Hematopoietic multipotent progenitor cell treated with erythropoietin and hydrocortisone succinate and interleukin-3 and kit ligand, for 15 days (in vitro differentiated cells): ENCODE data around the gene MRGPRF.
A peak's percentile ranks its signal among the peaks of the same experiment; 100 is the strongest.

Experiments used
- DNase-seq: peaks from one replicate; pipeline ENCODE4 v3.0.0-alpha.2; 2015; ENCODE audit warnings: low spot score

MRGPRF gene

DNA sequence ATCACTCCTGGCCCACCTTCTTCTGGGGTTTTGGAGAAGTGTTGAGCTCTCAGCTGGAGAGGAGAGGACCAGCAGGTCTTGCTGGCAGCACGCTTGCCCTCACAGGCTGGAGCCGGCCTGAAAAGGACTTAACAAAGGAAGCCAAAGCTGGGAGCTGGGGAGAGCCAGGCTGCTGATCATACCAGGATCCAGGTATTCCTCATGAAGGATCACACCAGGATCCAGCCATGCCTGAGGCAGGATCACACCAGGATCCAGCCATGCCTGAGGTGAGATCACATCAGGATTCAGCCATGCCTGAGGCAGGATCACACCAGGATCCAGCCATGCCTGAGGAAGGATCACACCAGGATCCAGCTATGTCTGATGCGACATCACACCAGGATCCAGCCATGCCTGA lies 49.3 kb downstream of the MRGPRF start:
- no peak for DNase-seq

GRCh38 chr11:68962527-68963250 lies 50.4 kb downstream of the MRGPRF start:
- no peak for DNase-seq

- no peak for DNase-seq
Measured at GRCh38 chr11:68961245-68961644, 51.8 kb downstream of the MRGPRF start.

GRCh38 chr11:68960294-68961071 lies 52.6 kb downstream of the MRGPRF start:
- DNase-seq = no peak

GRCh38 chr11:68959465-68960293 lies 53.4 kb downstream of the MRGPRF start:
- no peak for DNase-seq

GRCh38 chr11:68958211-68958610 lies 54.8 kb downstream of the MRGPRF start:
- no peak for DNase-seq

- no peak for DNase-seq
Measured at GRCh38 chr11:68956547-68957254, 56.3 kb downstream of the MRGPRF start.

GRCh38 chr11:68956142-68956541 lies 56.9 kb downstream of the MRGPRF start:
- no peak for DNase-seq

DNA sequence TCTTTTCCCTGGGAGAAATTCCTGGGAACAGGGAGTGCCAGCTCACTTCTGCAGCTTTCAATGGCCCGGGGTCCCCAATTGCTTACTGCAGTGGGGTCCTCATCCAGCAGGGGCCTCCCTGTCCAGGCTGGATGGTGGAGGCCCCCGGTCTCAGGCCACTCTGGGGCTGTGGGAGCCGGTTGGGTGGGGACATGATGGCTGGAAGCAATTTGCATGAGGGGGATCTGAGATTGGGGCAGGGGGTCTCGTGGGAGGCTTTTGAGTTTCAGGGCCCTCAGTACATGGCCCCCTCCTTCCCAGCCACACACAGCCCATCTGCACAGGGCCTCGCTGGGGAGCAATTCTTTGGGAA lies 57.5 kb downstream of the MRGPRF start:
- DNase-seq = no peak

DNA sequence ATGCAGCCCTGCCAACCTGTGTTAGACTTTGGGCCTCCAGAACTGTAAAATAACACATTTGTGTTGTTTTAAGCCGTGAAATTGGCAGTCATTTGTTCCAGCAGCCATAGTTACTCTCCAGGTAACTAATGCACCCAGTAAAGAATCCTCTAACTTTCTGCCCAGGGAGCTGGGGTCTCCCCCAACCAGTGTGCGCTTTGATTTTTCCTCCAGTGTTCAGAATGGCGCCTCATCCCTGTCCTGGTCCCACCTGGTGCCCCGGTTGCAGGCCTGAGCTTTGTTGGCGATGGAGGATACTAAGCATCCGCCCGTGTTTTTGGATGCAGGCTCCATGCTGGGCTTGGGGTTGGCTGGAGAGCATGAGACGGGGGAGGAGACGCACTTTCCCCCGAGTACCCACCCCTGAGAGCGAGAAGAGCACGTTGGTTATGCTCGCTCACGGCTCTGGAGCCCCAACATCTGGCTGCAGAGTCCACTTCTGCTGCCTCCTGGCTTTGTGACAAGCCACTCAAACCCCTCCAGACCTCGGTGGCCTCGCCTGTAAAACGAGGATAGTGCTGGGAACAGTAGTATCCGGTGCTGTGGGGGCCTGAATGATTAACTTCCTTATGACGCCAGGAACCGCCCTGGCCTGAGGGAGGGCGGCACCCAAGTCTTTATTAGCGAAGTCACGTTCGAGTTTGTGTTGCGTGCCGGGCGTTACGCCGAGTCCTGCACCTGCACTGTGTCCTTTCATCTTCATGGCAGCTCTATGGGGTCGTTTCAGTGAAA lies 58.0 kb downstream of the MRGPRF start:
- DNase-seq = peak; percentile 39
